Neural progenitor cell (in vitro differentiated cells): Measurements from ENCODE around the gene TBC1D9.

Experiments
- CTCF ChIP-seq: fragments of 200-600 bp; sonication (generic); IDR thresholded peaks from 2 replicates; pipeline ENCODE4 v1.5.1; 2017; ENCODE audit warnings: antibody characterized with exemption, mild to moderate bottlenecking
- EZH2phosphoT487 ChIP-seq: fragments of 200-600 bp; sonication (generic); IDR thresholded peaks from 2 replicates; pipeline ENCODE4 v1.6.1; 2017; ENCODE audit warnings: antibody characterized with exemption

GRCh38 chr4:140720387-140721304 lies 35.5 kb downstream of the TBC1D9 start:
- TF ChIP-seq CTCF (no peak), EZH2phosphoT487 (no peak)
